ENCODE measurements around the gene NXN. TPM values are rescaled to one million over a fixed set of nuclear protein-coding genes. Genes with fewer than 3 reads are reported as not detected.
A peak's percentile ranks its signal among the peaks of the same experiment; 100 is the strongest.
"Not testable (repeated sequence)": the region's sequence is repeated elsewhere in the genome, so short reads cannot be mapped to it uniquely, and the experiment has no call there.

The NXN gene
- total RNA-seq, 1 donor from 2014 or later, result 18.5 TPM

GRCh38 chr17:909642-910323 is 69.8 kb downstream of the NXN start:
- intact Hi-C loops (cut with DNase I), result no loop called here
- ATAC-seq (no peak), DNase-seq (ENCODE audit: missing footprints) (no peak)

GRCh38 chr17:907725-908124 is 71.9 kb downstream of the NXN start:
- ATAC-seq (no peak), DNase-seq (ENCODE audit: missing footprints) (peak; percentile 59)
- intact Hi-C loops (cut with DNase I), result no loop called here

GRCh38 chr17:905708-906107 is 73.9 kb downstream of the NXN start:
- intact Hi-C loops (cut with DNase I); ATAC-seq: not testable (repeated sequence)
- DNase-seq (ENCODE audit: missing footprints), result peak; percentile 21

GRCh38 chr17:903691-904481 is 75.7 kb downstream of the NXN start:
- peak; percentile 67 for DNase-seq (ENCODE audit: missing footprints)

GRCh38 chr17:902463-902862 is 77.1 kb downstream of the NXN start:
- intact Hi-C loops (cut with DNase I), result no loop called here

More at GRCh38 chr17:903691-904481, 75.7 kb downstream of the NXN start:
- intact Hi-C loops (cut with DNase I), result no loop called here
- no peak for ATAC-seq

GRCh38 chr17:901964-902363 is 77.6 kb downstream of the NXN start:
- intact Hi-C loops (cut with DNase I), result loop anchor here (2.0 kb wide), 1 partner anchor 21 kb away; no protein-coding TSS in a partner anchor
- ATAC-seq (no peak), DNase-seq (ENCODE audit: missing footprints) (peak; percentile 43)

More at GRCh38 chr17:902463-902862, 77.1 kb downstream of the NXN start:
- ATAC-seq (no peak), DNase-seq (ENCODE audit: missing footprints) (peak; percentile 4)

- DNase-seq (ENCODE audit: missing footprints) (peak; percentile 68), ATAC-seq (peak; percentile 90)
Observed at GRCh38 chr17:901191-901950, 78.2 kb downstream of the NXN start.

GRCh38 chr17:900336-900934 is 79.1 kb downstream of the NXN start:
- ATAC-seq (no peak), DNase-seq (ENCODE audit: missing footprints) (no peak)
- intact Hi-C loops (cut with DNase I), result loop anchor here (2.0 kb wide), 1 partner anchor 20 kb away; no protein-coding TSS in a partner anchor

More at GRCh38 chr17:901191-901950, 78.2 kb downstream of the NXN start:
- intact Hi-C loops (cut with DNase I), result loop anchor here (2.0 kb wide), 1 partner anchor 21 kb away; no protein-coding TSS in a partner anchor

- ATAC-seq, result no peak
- intact Hi-C loops (cut with DNase I), result no loop called here
- DNase-seq (ENCODE audit: missing footprints), result peak; percentile 53
Observed at GRCh38 chr17:897970-898619, 81.5 kb downstream of the NXN start.

GRCh38 chr17:896953-897661 is 82.5 kb downstream of the NXN start:
- ATAC-seq, result peak; percentile 68
- intact Hi-C loops (cut with DNase I), result no loop called here
- DNase-seq (ENCODE audit: missing footprints), result peak; percentile 83

- intact Hi-C loops (cut with DNase I), result no loop called here
- no peak for ATAC-seq
- no peak for DNase-seq (ENCODE audit: missing footprints)
Observed at GRCh38 chr17:896454-896853, 83.1 kb downstream of the NXN start.

- intact Hi-C loops (cut with DNase I), result no loop called here
- ATAC-seq, result no peak
- DNase-seq (ENCODE audit: missing footprints), result no peak
Observed at GRCh38 chr17:892958-893357, 86.6 kb downstream of the NXN start.

- no peak for ATAC-seq
- no peak for DNase-seq (ENCODE audit: missing footprints)
- intact Hi-C loops (cut with DNase I), result no loop called here
Observed at GRCh38 chr17:888998-889441, 90.6 kb downstream of the NXN start.

- intact Hi-C loops (cut with DNase I), result no loop called here
- DNase-seq (ENCODE audit: missing footprints) (peak; percentile 30), ATAC-seq (no peak)
Observed at GRCh38 chr17:887551-888209, 91.9 kb downstream of the NXN start.

- peak; percentile 67 for ATAC-seq
- intact Hi-C loops (cut with DNase I), result no loop called here
- DNase-seq (ENCODE audit: missing footprints), result peak; percentile 73
Observed at GRCh38 chr17:885971-886571, 93.5 kb downstream of the NXN start.

GRCh38 chr17:883586-883962 is 96.0 kb downstream of the NXN start:
- DNase-seq (ENCODE audit: missing footprints), result peak; percentile 33
- intact Hi-C loops (cut with DNase I), result loop anchor here (2.0 to 5.0 kb wide), 2 partner anchors 34 to 89 kb away; no protein-coding TSS in a partner anchor
- ATAC-seq, result no peak

Data from Right ventricle myocardium inferior (tissue), 1 donor.